ENCODE measurements around the gene EXOC3.
A peak's percentile ranks its signal among the peaks of the same experiment; 100 is the strongest.

The EXOC3 gene

DNA sequence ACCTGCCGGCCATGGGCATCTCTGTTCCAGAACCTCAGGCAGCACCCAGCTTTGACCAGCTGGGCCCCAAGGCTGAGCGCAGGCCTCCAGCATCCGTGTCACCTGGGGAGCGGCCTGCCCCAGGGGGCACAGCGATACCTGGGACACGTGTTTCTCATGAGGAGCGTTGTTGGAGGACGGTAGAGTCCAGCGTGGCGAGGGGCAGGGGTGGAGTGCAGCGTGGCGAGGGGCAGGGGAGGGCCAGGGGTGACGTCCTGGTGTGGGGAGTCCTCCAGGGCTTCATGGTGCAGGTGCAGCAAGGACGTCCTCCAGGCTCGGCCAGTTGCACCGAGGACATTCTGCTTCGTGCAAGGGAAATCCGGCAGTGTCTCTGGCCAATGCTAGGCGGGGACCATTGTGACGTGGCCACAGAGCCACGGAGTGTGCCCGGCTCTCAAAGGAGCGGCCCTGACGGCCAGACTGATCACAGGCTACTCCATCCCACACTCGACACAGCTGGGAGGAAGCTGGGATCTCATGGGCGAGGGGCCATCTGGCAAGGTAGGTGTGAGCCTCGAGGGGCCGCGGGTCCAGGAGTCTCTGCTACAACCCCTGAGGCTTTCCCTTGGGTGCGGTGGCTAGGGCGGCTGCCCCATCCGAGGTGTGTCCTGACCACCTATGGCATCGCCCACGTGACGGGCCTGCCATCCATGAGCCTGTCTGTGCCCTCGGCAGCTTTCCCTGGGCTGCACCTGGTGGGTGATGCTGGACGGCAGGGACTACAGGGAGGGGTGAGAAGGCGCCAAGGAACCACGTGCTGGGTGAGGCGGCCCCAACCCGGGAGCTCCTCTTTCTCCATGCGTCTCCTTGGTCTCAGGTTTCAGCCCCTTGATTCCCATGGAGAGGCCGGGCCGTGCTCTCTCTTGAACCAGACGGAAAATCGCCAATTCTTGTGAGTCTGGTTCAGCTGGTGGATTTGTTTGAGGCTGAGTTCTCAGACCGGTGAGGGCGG, 47.4 kb downstream of the EXOC3 start:
- Histone ChIP-seq H3K4me1 (ENCODE audit: insufficient read depth, low read length) (no peaks in the 10 kb centered on the region), H3K9ac (ENCODE audit: low read depth, low read length) (no peak overlapping the region), H3K36me3 (ENCODE audit: insufficient read depth, low read length) (no peaks in the 10 kb centered on the region), H3K9me3 (ENCODE audit: control insufficient read depth, insufficient read depth, low read length) (no peaks in the 10 kb centered on the region)

DNA sequence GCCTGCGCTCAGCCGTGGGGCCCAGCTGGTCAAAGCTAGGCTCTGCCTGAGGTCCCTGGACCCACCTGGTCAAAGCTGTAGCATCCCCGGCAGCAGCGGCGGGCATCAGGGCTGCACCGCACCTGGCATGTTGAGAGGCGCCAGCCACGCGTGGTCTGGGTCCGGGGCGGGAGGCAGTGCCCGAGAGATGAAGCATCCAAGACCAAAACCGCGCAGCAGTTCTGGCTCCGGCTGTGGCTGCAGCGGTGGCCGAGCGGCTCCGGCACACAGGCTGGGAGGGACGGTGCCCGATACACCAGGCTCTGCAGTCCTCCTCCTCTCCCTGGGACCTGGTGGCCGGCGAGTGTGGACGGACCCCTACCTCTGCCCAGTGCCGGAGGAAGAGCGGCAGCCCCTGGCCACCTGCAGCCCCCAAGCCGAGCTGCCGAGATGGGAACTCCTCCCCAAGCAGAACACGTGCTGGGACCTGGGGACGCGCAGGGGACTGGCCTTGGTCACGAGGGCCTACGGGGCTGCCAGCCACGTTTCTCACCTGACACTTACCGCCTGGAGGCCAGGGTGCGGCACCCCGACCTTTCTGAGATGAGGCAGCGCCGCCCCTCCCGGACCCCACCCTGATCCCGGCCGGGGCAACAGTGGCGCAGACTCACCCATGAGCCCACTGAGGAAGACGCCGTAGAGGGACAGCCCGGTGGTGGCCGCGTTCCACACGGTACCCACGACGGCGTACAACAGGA, 48.3 kb downstream of the EXOC3 start:
- Histone ChIP-seq H3K9me3 (ENCODE audit: control insufficient read depth, insufficient read depth, low read length) (no peaks in the 10 kb centered on the region), H3K36me3 (ENCODE audit: insufficient read depth, low read length) (no peaks in the 10 kb centered on the region), H3K4me1 (ENCODE audit: insufficient read depth, low read length) (no peaks in the 10 kb centered on the region; the same call in 1 of the 2 replicates), H3K9ac (ENCODE audit: low read depth, low read length) (no peak overlapping the region)

DNA sequence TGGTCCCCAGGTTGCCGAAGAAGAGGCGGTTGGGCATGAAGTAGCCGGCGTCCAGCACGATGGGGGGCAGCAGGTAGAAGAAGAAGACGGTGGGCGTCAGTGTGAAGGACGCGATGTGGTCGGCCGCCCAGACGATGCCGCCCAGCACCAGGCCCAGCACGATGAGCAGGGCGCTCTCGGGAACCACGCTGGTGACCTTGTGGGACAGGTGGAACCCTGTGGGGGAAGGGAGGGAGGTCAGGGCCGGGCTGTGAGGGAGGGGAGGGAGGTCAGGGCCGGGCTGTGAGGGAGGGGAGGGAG, 48.8 kb downstream of the EXOC3 start:
- no peaks in the 10 kb centered on the region for H3K36me3 ChIP-seq (ENCODE audit: insufficient read depth, low read length)
- H3K9me3 ChIP-seq (ENCODE audit: control insufficient read depth, insufficient read depth, low read length) = no peaks in the 10 kb centered on the region
- H3K9ac ChIP-seq (ENCODE audit: low read depth, low read length) = no peak overlapping the region
- H3K4me1 ChIP-seq (ENCODE audit: insufficient read depth, low read length) = no peaks in the 10 kb centered on the region; the same call in 1 of the 2 replicates

DNA sequence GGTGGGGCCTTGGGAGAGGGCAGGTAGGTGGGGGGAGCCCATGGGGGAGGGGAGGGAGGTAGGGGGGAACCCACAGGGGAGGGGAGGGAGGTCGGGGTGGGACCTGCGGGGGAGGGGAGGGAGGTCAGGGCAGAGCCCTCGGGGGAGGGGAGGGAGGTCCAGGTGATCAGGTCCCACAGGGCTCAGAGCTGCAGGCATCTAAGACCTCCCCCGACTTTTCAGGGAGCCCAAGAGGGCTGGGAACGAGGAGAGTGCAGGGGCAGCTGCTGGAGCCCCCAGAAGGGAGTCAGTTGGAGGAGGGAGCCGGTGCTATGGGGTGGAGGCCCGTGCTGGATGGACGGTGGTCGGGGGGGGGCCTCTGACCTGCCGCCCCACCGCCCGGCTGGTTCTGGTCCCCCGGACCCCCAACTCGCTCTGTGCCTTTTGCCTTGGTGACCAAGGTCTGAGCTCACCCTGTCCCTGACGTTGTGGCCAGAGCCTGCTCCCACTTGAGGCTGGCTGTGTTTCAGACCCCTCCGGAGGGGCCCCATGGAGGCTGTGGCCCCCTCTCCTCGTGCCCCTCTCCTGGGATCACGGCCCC, 49.4 kb downstream of the EXOC3 start:
- Histone ChIP-seq H3K4me1 (ENCODE audit: insufficient read depth, low read length) (no peaks in the 10 kb centered on the region; the same call in 1 of the 2 replicates), H3K9me3 (ENCODE audit: control insufficient read depth, insufficient read depth, low read length) (no peaks in the 10 kb centered on the region), H3K9ac (ENCODE audit: low read depth, low read length) (no peak overlapping the region), H3K36me3 (ENCODE audit: insufficient read depth, low read length) (no peaks in the 10 kb centered on the region)

DNA sequence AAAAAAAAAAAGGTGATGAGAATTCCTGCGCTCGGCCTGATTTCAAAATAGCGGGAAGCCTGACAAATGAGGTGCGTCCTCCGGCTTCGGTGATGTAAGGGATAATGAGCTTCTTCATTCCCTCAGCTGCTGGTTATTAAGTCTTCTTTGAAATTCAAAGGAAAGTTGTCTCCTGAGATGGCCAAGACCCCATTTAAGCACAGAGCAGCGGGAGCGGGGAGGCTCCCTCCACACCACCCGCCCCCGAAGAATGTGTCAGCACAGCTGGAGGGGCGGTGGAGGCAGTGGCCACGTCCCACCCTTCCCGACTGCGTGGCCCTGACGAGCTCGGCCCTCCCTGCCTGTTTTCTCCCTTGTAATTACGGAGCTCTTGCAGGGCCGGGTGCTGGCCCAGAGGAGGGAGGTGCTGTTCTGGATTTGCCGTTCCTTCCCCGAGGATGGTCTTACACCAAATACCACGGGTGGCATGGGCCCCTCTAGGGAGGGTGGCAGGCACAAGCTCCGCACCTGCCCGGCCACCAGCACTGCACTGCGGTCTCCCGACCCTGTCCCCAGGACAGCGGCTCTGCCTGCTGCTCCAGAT, 50.2 kb downstream of the EXOC3 start:
- Histone ChIP-seq H3K9ac (ENCODE audit: low read depth, low read length) (no peak overlapping the region), H3K9me3 (ENCODE audit: control insufficient read depth, insufficient read depth, low read length) (no peaks in the 10 kb centered on the region), H3K4me1 (ENCODE audit: insufficient read depth, low read length) (no peaks in the 10 kb centered on the region; the same call in 1 of the 2 replicates), H3K36me3 (ENCODE audit: insufficient read depth, low read length) (no peaks in the 10 kb centered on the region)

DNA sequence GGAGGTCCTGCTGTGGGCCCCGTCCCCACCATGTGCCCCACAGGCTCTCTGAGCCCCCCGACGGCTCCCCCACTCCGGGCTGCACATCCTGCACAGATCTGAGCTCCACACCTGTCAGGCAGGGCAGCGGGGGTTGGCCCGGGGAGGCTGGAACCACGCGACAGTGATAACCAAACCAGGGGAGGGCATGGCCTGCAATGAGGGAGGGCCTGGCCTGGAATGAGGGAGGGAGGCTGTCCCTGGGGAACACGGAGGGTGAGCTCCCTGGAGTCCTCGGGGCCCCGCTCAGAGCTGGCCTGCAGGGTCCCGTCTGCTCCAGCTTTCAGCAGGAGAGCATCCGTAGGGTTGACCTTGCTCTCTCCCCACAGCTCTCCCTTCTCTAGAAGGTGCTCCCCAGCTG, 50.8 kb downstream of the EXOC3 start:
- Histone ChIP-seq H3K9ac (ENCODE audit: low read depth, low read length) (no peak overlapping the region), H3K9me3 (ENCODE audit: control insufficient read depth, insufficient read depth, low read length) (no peaks in the 10 kb centered on the region), H3K4me1 (ENCODE audit: insufficient read depth, low read length) (no peaks in the 10 kb centered on the region; the same call in 1 of the 2 replicates), H3K36me3 (ENCODE audit: insufficient read depth, low read length) (no peaks in the 10 kb centered on the region)

DNA sequence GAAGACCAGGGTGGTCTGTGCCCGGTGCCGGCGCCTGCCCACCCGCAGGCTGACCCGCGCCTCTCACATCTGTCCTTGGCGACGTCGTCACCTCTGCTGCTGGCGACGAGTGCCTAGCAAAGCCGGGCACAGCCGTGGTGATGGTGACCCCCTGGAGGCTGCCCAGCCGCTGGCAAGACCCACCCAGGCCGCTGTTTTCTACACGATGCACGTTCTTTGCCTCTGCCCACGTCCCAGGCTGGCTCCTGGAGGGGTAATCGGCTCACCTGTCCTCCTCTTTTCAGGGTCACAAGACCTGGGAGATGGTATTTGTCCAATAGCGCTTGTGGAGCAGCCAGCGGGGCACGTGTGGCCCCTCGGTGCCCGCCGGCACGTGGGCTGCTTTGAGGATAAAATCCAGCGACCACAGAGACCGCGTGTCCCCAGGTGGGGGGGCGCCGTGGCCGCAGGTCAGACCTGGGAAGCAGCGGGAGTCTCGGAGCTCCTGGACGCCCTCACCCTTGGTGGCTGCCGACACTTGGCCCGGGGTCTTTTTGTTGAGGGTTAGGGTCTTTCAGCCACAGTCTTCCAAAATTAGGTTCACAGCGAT, 51.8 kb downstream of the EXOC3 start:
- Histone ChIP-seq H3K9ac (ENCODE audit: low read depth, low read length) (no peak overlapping the region), H3K36me3 (ENCODE audit: insufficient read depth, low read length) (no peaks in the 10 kb centered on the region), H3K4me1 (ENCODE audit: insufficient read depth, low read length) (no peaks in the 10 kb centered on the region; the same call in 1 of the 2 replicates), H3K9me3 (ENCODE audit: control insufficient read depth, insufficient read depth, low read length) (no peaks in the 10 kb centered on the region)

DNA sequence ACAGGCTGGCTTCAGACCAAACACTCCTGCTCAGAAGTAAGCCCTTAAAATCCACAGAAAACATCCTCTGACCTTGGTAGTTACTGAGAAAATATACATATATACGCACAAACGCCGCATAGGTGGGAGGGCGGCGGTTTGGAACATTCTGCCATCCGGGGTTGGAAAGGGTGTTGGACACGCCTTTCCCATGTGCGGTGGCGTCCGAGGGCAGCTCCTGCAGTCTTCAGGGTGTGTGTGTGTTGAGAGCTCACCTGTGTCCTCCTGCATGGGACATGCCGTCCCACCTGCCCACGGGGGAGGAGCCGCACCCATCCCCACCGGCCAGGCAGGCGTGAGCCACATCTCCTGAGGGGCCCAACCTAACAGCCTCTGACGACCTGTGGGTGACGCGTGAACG, 53.1 kb downstream of the EXOC3 start:
- no peaks in the 10 kb centered on the region for H3K36me3 ChIP-seq (ENCODE audit: insufficient read depth, low read length)
- 0 out of 2 replicates have a peak overlapping the region, but pooled peaks have one; percentile 13 for H3K9ac ChIP-seq (ENCODE audit: low read depth, low read length)
- no peaks in the 10 kb centered on the region for H3K9me3 ChIP-seq (ENCODE audit: control insufficient read depth, insufficient read depth, low read length)
- no peaks in the 10 kb centered on the region; the same call in 1 of the 2 replicates for H3K4me1 ChIP-seq (ENCODE audit: insufficient read depth, low read length)

DNA sequence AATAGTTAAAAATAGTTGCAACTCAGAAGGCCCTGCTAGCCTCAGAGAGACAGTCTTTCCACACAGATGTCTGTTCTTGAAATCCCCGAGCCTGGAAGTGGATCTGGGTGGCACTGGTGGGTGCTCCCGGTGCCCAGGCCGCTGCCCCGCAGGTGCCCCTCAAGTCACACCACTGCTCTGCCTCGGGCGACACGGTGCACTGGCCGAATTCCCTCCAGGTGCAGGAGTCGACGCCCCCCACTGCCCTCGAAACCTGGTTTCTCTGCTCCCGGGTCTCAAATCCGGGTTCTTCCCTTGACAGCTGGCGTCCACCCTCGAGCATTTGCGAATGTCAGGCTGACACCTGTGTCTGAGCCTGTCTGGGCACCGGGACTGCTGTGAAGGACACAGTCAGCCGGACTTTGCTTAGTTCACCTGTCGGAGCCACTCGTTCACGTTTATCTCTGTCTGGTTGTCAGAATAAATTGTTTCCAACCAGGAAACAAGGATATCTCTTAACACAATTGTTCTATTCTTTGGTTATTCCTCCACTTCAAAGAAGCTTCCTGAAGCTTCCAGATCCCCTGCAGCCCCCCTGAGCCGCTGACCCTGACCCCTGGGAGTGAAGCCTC, 54.2 kb downstream of the EXOC3 start:
- Histone ChIP-seq H3K4me1 (ENCODE audit: insufficient read depth, low read length) (no peaks in the 10 kb centered on the region; the same call in 1 of the 2 replicates), H3K36me3 (ENCODE audit: insufficient read depth, low read length) (no peaks in the 10 kb centered on the region), H3K9me3 (ENCODE audit: control insufficient read depth, insufficient read depth, low read length) (no peaks in the 10 kb centered on the region), H3K9ac (ENCODE audit: low read depth, low read length) (no peak overlapping the region)

DNA sequence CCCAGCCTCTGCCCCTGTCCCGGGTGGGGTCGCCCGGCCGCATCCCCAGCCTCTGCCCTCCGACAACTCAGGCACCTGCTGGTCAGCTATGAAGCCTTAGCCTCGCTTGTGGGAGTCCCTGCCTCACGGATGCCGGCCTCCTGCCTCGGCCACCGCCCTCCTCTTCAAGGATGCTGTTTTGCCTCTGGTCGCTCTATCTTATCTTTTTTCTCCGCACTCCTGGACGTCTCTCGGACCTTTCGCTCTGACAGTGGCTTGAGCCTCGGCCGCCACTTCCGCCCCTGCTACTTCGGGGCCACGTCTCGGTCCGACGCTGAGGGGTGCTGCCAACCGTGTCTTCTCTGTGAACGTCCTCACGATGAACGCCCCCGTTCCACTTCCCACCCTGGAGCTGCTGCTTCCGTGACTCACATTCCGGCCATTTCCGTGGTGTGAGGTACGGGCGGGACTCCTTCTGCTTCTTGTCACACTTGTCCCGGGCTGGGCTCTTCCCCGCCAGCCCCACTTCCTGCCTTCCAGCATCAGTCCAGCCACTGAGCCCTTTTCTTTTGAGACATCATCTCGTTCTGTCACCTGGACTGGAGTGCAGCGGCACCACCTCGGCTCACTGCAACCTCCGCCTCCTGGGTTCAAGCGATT, 55.0 kb downstream of the EXOC3 start:
- no peaks in the 10 kb centered on the region for H3K36me3 ChIP-seq (ENCODE audit: insufficient read depth, low read length)
- H3K4me1 ChIP-seq (ENCODE audit: insufficient read depth, low read length) = no peaks in the 10 kb centered on the region; the same call in 1 of the 2 replicates
- H3K9me3 ChIP-seq (ENCODE audit: control insufficient read depth, insufficient read depth, low read length) = no peaks in the 10 kb centered on the region
- H3K9ac ChIP-seq (ENCODE audit: low read depth, low read length) = no peak overlapping the region

DNA sequence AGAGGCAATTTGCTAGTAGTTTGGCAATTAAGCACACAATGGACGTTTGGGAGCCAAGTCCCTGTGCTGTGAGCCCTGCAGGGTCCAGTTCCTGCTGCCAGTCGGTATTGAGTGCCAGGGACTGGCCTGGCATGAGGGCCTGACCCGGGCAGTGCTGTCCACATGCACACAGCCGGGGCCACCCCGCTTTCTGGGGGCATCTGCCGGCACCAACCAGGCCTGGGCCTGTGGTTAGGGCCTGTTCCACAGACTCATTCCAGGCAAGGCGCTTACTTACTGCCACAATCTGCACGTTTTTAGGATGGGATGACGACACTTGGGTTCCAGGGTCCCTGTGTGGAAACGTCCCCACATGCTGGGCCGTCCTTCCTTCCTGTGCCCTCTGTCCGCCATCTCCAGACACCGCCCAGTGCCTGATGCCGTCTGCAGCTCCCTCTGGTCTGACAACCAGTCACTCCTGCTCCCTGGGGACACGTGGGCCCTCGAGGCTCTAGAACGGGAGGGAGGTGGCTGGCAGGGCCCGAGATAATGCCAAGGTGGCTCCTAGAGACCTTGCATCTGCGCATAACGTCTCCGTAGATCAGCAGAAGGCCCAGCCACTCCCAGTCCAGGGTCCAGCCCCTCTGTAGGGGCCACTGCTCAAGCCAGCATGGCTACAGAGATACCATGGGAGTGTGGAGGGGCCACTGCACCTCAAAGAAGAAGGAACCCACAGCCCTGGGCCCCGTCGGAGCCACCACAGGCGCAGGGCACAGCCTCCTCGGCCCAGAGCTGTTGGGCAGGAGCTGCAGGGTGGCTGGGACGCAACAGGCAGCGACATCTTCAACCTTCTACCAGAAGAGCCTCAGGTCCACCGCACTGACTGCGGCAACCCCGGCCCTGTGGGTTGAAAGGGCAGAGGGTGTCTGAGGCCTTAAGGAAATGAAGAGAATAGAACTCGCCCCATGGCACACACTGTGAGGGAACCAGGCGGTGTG, 56.5 kb downstream of the EXOC3 start:
- H3K9me3 ChIP-seq (ENCODE audit: control insufficient read depth, insufficient read depth, low read length) = no peaks in the 10 kb centered on the region
- no peaks in the 10 kb centered on the region; the same call in 1 of the 2 replicates for H3K4me1 ChIP-seq (ENCODE audit: insufficient read depth, low read length)
- no peaks in the 10 kb centered on the region for H3K36me3 ChIP-seq (ENCODE audit: insufficient read depth, low read length)
- no peak overlapping the region for H3K9ac ChIP-seq (ENCODE audit: low read depth, low read length)

DNA sequence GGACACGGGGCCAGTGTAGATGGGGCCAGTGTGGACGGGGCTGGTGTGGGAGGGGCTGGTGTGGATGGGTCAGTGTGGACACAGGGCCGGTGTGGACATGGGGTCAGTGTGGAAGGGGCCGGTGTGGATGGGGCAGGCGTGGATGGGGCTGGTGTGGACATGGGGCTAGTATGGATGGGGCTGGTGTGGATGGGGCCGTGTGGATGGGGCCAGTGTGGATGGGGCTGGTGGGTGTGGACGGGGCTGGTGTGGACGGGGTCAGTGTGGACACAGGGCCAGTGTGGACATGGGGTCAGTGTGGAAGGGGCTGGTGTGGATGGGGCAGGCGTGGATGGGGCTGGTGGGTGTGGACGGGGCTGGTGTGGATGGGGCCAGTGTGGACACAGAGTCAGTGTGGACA, 57.5 kb downstream of the EXOC3 start:
- H3K36me3 ChIP-seq (ENCODE audit: insufficient read depth, low read length) = no peaks in the 10 kb centered on the region
- H3K9ac ChIP-seq (ENCODE audit: low read depth, low read length) = no peak overlapping the region
- H3K9me3 ChIP-seq (ENCODE audit: control insufficient read depth, insufficient read depth, low read length) = no peaks in the 10 kb centered on the region
- H3K4me1 ChIP-seq (ENCODE audit: insufficient read depth, low read length) = no peaks in the 10 kb centered on the region; the same call in 1 of the 2 replicates
